ENCODE measurements around the gene MRPL54. TPM values are rescaled to one million over a fixed set of nuclear protein-coding genes. Genes with fewer than 3 reads are reported as not detected.

MRPL54 gene
- total RNA-seq, 1 experiment from 2014 or later: 73.9 TPM

DNA sequence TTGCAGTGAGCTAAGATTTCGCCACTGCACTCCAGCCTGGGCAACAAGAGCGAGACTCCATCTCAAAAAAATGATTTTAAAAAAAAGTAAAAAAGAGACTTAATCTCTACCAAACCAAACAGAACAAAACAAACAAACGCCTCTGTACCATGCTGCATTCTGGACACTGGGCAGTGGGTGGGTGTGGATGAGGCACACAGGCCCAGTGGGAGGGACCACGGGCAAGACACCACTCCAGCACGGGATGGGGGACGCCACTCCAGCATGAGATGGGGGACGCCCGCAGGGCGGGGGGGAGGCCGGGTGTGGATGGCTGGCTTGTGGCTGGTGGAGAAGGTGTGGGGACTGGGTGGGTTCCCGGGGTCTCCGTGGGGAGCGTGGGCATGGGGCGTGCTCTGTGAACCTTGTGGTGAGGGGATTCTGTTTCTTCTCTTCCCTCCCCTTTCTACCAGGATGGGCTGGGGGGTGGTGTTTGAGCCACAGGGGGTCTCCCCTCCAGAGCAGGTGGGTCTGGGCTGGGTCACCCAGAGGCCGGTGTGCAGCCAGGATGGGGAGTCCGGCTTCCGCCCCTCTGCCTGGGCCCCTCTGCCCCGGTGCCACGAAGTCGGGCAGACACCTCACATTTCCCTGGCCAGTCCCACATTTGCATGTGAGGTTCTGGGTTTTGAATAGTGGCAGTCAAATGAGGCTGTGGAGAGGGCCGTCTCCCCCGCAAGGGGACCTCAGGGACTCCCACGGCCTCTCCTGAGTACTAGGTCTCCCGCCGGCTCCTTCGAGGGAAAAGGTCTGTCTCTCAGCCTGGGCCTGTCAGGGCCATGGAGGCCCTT is 47.6 kb downstream of the MRPL54 start:
- no peak for TF ChIP-seq EZH2 (IDR thresholded peaks at IDR 0.05; ENCODE audit: low read length, unreplicated experiment)
- no peak for TF ChIP-seq EZH2phosphoT487 (IDR thresholded peaks at IDR 0.05; ENCODE audit: borderline replicate concordance, low read length)
- H3F3A ChIP-seq (ENCODE audit: low read length, unreplicated experiment): no peaks in the 10 kb centered on the region
- ChIA-PET CTCF (no interaction called here), POLR2A (ENCODE audit: unreplicated experiment) (no interaction called here)
- BruUV-seq (replicated peaks): no TSS peak
- H3K4me2 ChIP-seq (ENCODE audit: low read length): no peak overlapping the region
- no peaks in the 10 kb centered on the region for H3K27me3 ChIP-seq (ENCODE audit: low read length)
- no peak overlapping the region for H3K4me3 ChIP-seq (ENCODE audit: low read length)
- no peaks in the 10 kb centered on the region for H3K4me1 ChIP-seq (ENCODE audit: insufficient read depth, low read length)
- H3K79me2 ChIP-seq (ENCODE audit: low read length): no peaks in the 10 kb centered on the region
- no peak overlapping the region for H2AFZ ChIP-seq (ENCODE audit: low read length)
- no peak overlapping the region for H3K9ac ChIP-seq (ENCODE audit: low read length)
- H3K36me3 ChIP-seq (ENCODE audit: low read depth, low read length): no peaks in the 10 kb centered on the region
- ATAC-seq: no peak
- H3K27ac ChIP-seq (ENCODE audit: low read length): no peak overlapping the region
- no peaks in the 10 kb centered on the region for H4K20me1 ChIP-seq (ENCODE audit: low read length)
- DNase-seq: no peak
- intact Hi-C loops (cut with micrococcal nuclease): no loop called here
- no peaks in the 10 kb centered on the region for H3K9me3 ChIP-seq (ENCODE audit: low read length)
- no peaks in the 10 kb centered on the region for H3K9me2 ChIP-seq (replicated peaks; ENCODE audit: low read length)

DNA sequence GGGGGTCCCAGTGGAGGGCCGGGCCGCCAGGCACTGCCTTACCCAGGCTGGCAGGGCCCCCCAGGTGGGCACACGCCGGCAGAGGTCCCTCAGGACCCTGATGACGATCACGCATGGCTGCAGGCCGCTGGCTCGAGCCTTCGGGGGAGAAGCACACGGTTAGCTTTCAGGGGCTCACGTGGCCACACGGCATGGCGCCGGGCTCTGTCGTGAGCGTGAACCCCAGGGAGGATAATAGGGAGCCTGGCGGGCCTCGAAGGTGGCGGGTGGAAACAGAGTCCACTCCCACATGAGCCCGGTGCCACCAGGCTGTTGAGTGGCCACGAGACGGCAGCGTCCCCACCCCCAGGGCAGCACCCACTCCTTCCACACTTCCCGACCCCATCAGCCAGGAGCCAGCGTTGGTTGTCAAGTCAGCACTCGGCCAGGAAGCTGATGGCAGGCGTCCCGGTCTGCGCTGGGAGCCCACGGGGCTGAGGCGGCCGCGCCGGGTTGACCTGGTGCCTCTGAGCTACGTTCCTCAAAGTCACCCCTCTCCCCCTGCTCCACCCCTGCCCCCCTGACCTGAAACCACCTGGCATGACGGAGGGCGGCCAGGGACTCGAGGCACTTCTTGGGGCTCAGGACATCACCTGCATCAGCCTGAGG is 48.4 kb downstream of the MRPL54 start:
- H3K4me3 ChIP-seq (ENCODE audit: low read length): no peak overlapping the region
- H2AFZ ChIP-seq (ENCODE audit: low read length): no peak overlapping the region
- intact Hi-C loops (cut with micrococcal nuclease): no loop called here
- CTCF ChIA-PET: no interaction called here
- no peak for TF ChIP-seq EZH2phosphoT487 (IDR thresholded peaks at IDR 0.05; ENCODE audit: borderline replicate concordance, low read length)
- TF ChIP-seq, protein P1, sequence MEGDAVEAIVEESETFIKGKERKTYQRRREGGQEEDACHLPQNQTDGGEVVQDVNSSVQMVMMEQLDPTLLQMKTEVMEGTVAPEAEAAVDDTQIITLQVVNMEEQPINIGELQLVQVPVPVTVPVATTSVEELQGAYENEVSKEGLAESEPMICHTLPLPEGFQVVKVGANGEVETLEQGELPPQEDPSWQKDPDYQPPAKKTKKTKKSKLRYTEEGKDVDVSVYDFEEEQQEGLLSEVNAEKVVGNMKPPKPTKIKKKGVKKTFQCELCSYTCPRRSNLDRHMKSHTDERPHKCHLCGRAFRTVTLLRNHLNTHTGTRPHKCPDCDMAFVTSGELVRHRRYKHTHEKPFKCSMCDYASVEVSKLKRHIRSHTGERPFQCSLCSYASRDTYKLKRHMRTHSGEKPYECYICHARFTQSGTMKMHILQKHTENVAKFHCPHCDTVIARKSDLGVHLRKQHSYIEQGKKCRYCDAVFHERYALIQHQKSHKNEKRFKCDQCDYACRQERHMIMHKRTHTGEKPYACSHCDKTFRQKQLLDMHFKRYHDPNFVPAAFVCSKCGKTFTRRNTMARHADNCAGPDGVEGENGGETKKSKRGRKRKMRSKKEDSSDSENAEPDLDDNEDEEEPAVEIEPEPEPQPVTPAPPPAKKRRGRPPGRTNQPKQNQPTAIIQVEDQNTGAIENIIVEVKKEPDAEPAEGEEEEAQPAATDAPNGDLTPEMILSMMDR (conservative IDR thresholded peaks at IDR 0.05; ENCODE audit: low read depth, low read length): no peak
- TF ChIP-seq EZH2 (IDR thresholded peaks at IDR 0.05; ENCODE audit: low read length, unreplicated experiment): no peak
- H3K36me3 ChIP-seq (ENCODE audit: low read depth, low read length): no peaks in the 10 kb centered on the region
- no peak overlapping the region for H3K27ac ChIP-seq (ENCODE audit: low read length)
- H3F3A ChIP-seq (ENCODE audit: low read length, unreplicated experiment): no peaks in the 10 kb centered on the region
- POLR2A ChIA-PET (ENCODE audit: unreplicated experiment): no interaction called here
- no peaks in the 10 kb centered on the region for H3K4me1 ChIP-seq (ENCODE audit: insufficient read depth, low read length)
- no TSS peak for BruUV-seq (replicated peaks)
- H4K20me1 ChIP-seq (ENCODE audit: low read length): no peaks in the 10 kb centered on the region
- DNase-seq: no peak
- no peaks in the 10 kb centered on the region for H3K9me3 ChIP-seq (ENCODE audit: low read length)
- H3K79me2 ChIP-seq (ENCODE audit: low read length): no peaks in the 10 kb centered on the region
- no peaks in the 10 kb centered on the region for H3K9me2 ChIP-seq (replicated peaks; ENCODE audit: low read length)
- no peak for ATAC-seq
- H3K9ac ChIP-seq (ENCODE audit: low read length): no peak overlapping the region
- no peak overlapping the region for H3K4me2 ChIP-seq (ENCODE audit: low read length)
- no peaks in the 10 kb centered on the region for H3K27me3 ChIP-seq (ENCODE audit: low read length)

DNA sequence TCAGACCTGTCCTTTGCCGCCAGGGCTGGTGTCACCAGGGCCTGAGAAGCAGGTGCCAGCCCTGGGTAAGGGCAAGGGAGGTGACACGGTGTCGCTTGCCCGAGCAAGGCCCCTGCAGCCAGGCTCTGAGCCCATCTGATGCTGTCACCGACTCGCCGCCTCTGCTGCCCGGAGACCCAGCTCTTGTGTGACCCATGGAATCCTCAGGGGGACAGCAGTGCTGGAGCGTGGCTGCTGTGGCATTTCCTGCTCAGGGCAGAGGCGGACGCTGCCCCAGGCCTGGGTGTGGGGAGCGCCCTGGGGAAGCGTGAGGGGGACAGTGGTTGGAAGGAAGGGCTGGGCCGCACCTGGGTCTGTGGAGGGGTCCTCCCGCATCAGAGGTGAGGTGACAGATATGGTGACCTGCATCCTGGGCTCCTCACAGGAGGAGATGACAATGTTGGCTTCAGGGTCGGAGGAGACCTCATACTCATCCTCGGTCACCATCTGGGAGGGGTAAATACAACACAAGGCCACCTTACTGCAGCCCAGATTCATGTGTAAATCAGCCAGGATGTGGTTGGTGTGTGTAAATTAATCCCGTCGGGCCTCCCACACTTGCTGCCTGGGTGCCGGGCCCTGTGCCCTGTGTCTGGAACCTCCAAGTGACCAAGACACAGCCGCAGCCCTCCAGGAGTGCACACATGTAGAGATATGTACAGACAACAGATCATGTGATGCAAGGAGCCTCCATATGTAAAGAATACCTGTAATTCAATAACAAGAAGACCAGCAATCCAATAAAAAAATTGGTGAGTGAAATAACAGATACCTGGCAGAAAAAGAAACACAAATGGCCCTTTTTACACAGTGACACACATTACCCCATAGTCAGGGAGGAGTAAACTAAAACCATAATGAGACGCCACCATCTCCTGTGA is 51.3 kb downstream of the MRPL54 start:
- no peak for DNase-seq
- Histone ChIP-seq H3K9me3 (ENCODE audit: low read length) (no peaks in the 10 kb centered on the region), H4K20me1 (ENCODE audit: low read length) (no peaks in the 10 kb centered on the region), H2AFZ (ENCODE audit: low read length) (no peak overlapping the region), H3K79me2 (ENCODE audit: low read length) (no peaks in the 10 kb centered on the region), H3K27me3 (ENCODE audit: low read length) (no peaks in the 10 kb centered on the region), H3K9ac (ENCODE audit: low read length) (no peak overlapping the region), H3K36me3 (ENCODE audit: low read depth, low read length) (no peaks in the 10 kb centered on the region), H3F3A (ENCODE audit: low read length, unreplicated experiment) (no peaks in the 10 kb centered on the region), H3K4me3 (ENCODE audit: low read length) (no peak overlapping the region), H3K4me2 (ENCODE audit: low read length) (no peak overlapping the region), H3K4me1 (ENCODE audit: insufficient read depth, low read length) (peaks cover 6% of the 10 kb centered on the region; the same call in 1 of the 2 replicates), H3K9me2 (replicated peaks; ENCODE audit: low read length) (no peaks in the 10 kb centered on the region), H3K27ac (ENCODE audit: low read length) (no peak overlapping the region)
- no TSS peak for BruUV-seq (replicated peaks)
- ChIA-PET POLR2A (ENCODE audit: unreplicated experiment) (no interaction called here), CTCF (no interaction called here)
- TF ChIP-seq, protein P1 (conservative IDR thresholded peaks at IDR 0.05; ENCODE audit: low read depth, low read length): no peak
- TF ChIP-seq EZH2phosphoT487 (IDR thresholded peaks at IDR 0.05; ENCODE audit: borderline replicate concordance, low read length) (no peak), EZH2 (IDR thresholded peaks at IDR 0.05; ENCODE audit: low read length, unreplicated experiment) (no peak)
- ATAC-seq: no peak
- intact Hi-C loops (cut with micrococcal nuclease): no loop called here

Measured in PC-3 (cell line).